Astrocyte (in vitro differentiated cells and primary cell): ENCODE results near the gene ZNF408. TPM values are rescaled to one million over a fixed set of nuclear protein-coding genes. Genes with fewer than 3 reads are reported as not detected.

Source experiments
- DNase-seq: peaks from one replicate; pipeline ENCODE4 v3.0.0-alpha.2; 2010; ENCODE audit warnings: low read depth
- FAIRE-seq: peaks from 2 replicates; lab custom pipeline; 2011; peaks lifted over from hg19 to GRCh38; lab: Jason Lieb, UNC
- H2AFZ ChIP-seq: 2 replicates; pipeline ENCODE4 v1.6.0; 2012; ENCODE audit warnings: low read depth, low read length, inconsistent platforms
- H3K27ac ChIP-seq: 2 replicates; pipeline ENCODE4 v1.5.1; 2011; ENCODE audit warnings: low read depth, low read length, inconsistent platforms
- H3K27me3 ChIP-seq: 2 replicates; pipeline ENCODE4 v1.6.0; 2011; ENCODE audit warnings: low read length, inconsistent platforms; ENCODE audit not compliant: insufficient read depth
- H3K36me3 ChIP-seq: 2 replicates; pipeline ENCODE4 v1.5.1; 2011; ENCODE audit warnings: low read length, inconsistent platforms; ENCODE audit not compliant: insufficient read depth
- H3K4me1 ChIP-seq: 2 replicates; pipeline ENCODE4 v1.5.1; 2011; ENCODE audit warnings: low read length, inconsistent platforms; ENCODE audit not compliant: insufficient read depth
- H3K4me2 ChIP-seq: 2 replicates; pipeline ENCODE4 v1.6.0; 2012; ENCODE audit warnings: low read length, inconsistent platforms
- H3K4me3 ChIP-seq: 2 replicates; pipeline ENCODE4 v1.5.1; 2011; ENCODE audit warnings: low read depth, mild to moderate bottlenecking, low read length, inconsistent platforms; ENCODE audit not compliant: insufficient read depth
- H3K79me2 ChIP-seq: 2 replicates; pipeline ENCODE4 v1.6.0; 2012; ENCODE audit warnings: mild to moderate bottlenecking, low read length, inconsistent platforms; ENCODE audit not compliant: insufficient read depth
- H3K9ac ChIP-seq: 2 replicates; pipeline ENCODE4 v1.6.0; 2012; ENCODE audit warnings: mild to moderate bottlenecking, low read length, inconsistent platforms
- H3K9me3 ChIP-seq: 2 replicates; pipeline ENCODE4 v1.5.1; 2012; ENCODE audit warnings: low read depth, mild to moderate bottlenecking, low read length, inconsistent platforms; ENCODE audit not compliant: insufficient read depth
- H4K20me1 ChIP-seq: 2 replicates; pipeline ENCODE4 v1.6.0; 2012; ENCODE audit warnings: low read length, inconsistent platforms; ENCODE audit not compliant: insufficient read depth
- H3K27ac Mint-ChIP-seq: one replicate; pipeline ENCODE4 v1.8.0; 2021; ENCODE audit warnings: mild to moderate bottlenecking, mixed read lengths; ENCODE audit not compliant: unreplicated experiment
- H3K27me3 Mint-ChIP-seq: one replicate; pipeline ENCODE4 v1.8.0; 2021; ENCODE audit warnings: low read depth, mixed read lengths; ENCODE audit not compliant: unreplicated experiment
- H3K36me3 Mint-ChIP-seq: one replicate; pipeline ENCODE4 v1.8.0; 2021; ENCODE audit warnings: low read depth, mixed read lengths; ENCODE audit not compliant: unreplicated experiment
- H3K4me1 Mint-ChIP-seq: one replicate; pipeline ENCODE4 v1.8.0; 2021; ENCODE audit warnings: low read depth, mixed read lengths; ENCODE audit not compliant: unreplicated experiment
- H3K4me3 Mint-ChIP-seq: one replicate; pipeline ENCODE4 v1.8.0; 2021; ENCODE audit warnings: mild to moderate bottlenecking, moderate library complexity, mixed read lengths; ENCODE audit not compliant: unreplicated experiment
- H3K9me3 Mint-ChIP-seq: one replicate; pipeline ENCODE4 v1.8.0; 2021; ENCODE audit warnings: mild to moderate bottlenecking, mixed read lengths; ENCODE audit not compliant: unreplicated experiment
- CTCF ChIP-seq: IDR thresholded peaks from 2 replicates; pipeline ENCODE4 v1.5.1; 2011; ENCODE audit warnings: low read depth, mild to moderate bottlenecking, inconsistent platforms, low read length, moderate library complexity; ENCODE audit not compliant: insufficient read depth
- EZH2 ChIP-seq: IDR thresholded peaks from 2 replicates; pipeline ENCODE4 v1.6.1; 2012; ENCODE audit warnings: mild to moderate bottlenecking, low read length, inconsistent platforms; ENCODE audit not compliant: insufficient read depth
- total RNA-seq: library from RNA; stranded (reverse); gene quantifications from 2 replicates; pipeline ENCODE4 v1.2.1, GENCODE V29; 2021

The ZNF408 gene
- total RNA-seq, 1 donor from 2014 or later: 18.3 TPM

GRCh38 chr11:46673713-46674462 lies 26.9 kb upstream of the ZNF408 start:
- H3K4me1 Mint-ChIP-seq: peaks cover 23% of the 10 kb centered on the region
- H2AFZ ChIP-seq: no peak overlapping the region
- no peaks in the 10 kb centered on the region for H3K9me3 ChIP-seq
- no peak overlapping the region for H3K4me2 ChIP-seq
- peaks cover 38% of the 10 kb centered on the region for H3K36me3 Mint-ChIP-seq
- H4K20me1 ChIP-seq: peaks cover 8% of the 10 kb centered on the region
- H3K27me3 Mint-ChIP-seq: no peaks in the 10 kb centered on the region
- H3K27ac Mint-ChIP-seq: no peak overlapping the region
- H3K4me3 Mint-ChIP-seq: no peak overlapping the region
- no peaks in the 10 kb centered on the region for H3K9me3 Mint-ChIP-seq
- H3K27me3 ChIP-seq: no peaks in the 10 kb centered on the region
- H3K4me3 ChIP-seq: no peak overlapping the region
- H3K79me2 ChIP-seq: no peaks in the 10 kb centered on the region
- no peak for FAIRE-seq
- TF ChIP-seq CTCF (no peak), EZH2 (no peak)
- H3K4me1 ChIP-seq: peaks cover 19% of the 10 kb centered on the region
- H3K9ac ChIP-seq: no peak overlapping the region
- DNase-seq: no peak
- H3K27ac ChIP-seq: no peak overlapping the region
- H3K36me3 ChIP-seq: peaks cover 38% of the 10 kb centered on the region

- Histone ChIP-seq H3K27me3 (no peaks in the 10 kb centered on the region), H3K4me3 (no peak overlapping the region), H3K4me2 (no peak overlapping the region), H3K79me2 (no peaks in the 10 kb centered on the region), H4K20me1 (peaks cover 8% of the 10 kb centered on the region), H3K36me3 (peaks cover 34% of the 10 kb centered on the region), H3K9ac (no peak overlapping the region), H3K9me3 (no peaks in the 10 kb centered on the region), H3K27ac (no peak overlapping the region), H3K4me1 (peaks cover 19% of the 10 kb centered on the region), H2AFZ (no peak overlapping the region)
- Mint-ChIP-seq H3K27me3 (no peaks in the 10 kb centered on the region), H3K4me3 (peak overlapping the region; percentile 27), H3K9me3 (no peaks in the 10 kb centered on the region), H3K4me1 (peaks cover 23% of the 10 kb centered on the region), H3K36me3 (peaks cover 33% of the 10 kb centered on the region), H3K27ac (peak overlapping the region; percentile 66)
- no peak for FAIRE-seq
- DNase-seq: no peak
- TF ChIP-seq CTCF (no peak), EZH2 (no peak)
These were observed 26.2 kb upstream of the ZNF408 start for GRCh38 chr11:46674463-46675287.
